Fibroblast of skin of back (primary cell): ENCODE data around the gene MED12L.
"Not testable (repeated sequence)": the region's sequence is repeated elsewhere in the genome, so short reads cannot be mapped to it uniquely, and the experiment has no call there.

Experiments
- DNase-seq: peaks from one replicate; pipeline ENCODE4 v3.0.0-alpha.2; 2013

MED12L gene

GRCh38 chr3:151216641-151217607 lies 131.5 kb downstream of the MED12L start:
- peak; percentile 82 for DNase-seq

GRCh38 chr3:151218136-151218535 lies 132.7 kb downstream of the MED12L start:
- DNase-seq, result no peak

- DNase-seq, result peak; percentile 84
Observed at GRCh38 chr3:151219056-151219455, 133.6 kb downstream of the MED12L start.

- DNase-seq, result no peak
Observed at GRCh38 chr3:151224268-151224866, 138.9 kb downstream of the MED12L start.

GRCh38 chr3:151225040-151225975 lies 139.8 kb downstream of the MED12L start:
- no peak for DNase-seq

GRCh38 chr3:151226088-151226563 lies 140.7 kb downstream of the MED12L start:
- DNase-seq, result peak; percentile 83

- DNase-seq, result no peak
Observed at GRCh38 chr3:151226825-151227224, 141.4 kb downstream of the MED12L start.

GRCh38 chr3:151227266-151227806 lies 141.9 kb downstream of the MED12L start:
- DNase-seq, result no peak

GRCh38 chr3:151227807-151228665 lies 142.6 kb downstream of the MED12L start:
- peak; percentile 78 for DNase-seq

GRCh38 chr3:151228666-151229040 lies 143.2 kb downstream of the MED12L start:
- DNase-seq, result peak; percentile 86

- no peak for DNase-seq
Observed at GRCh38 chr3:151230646-151231045, 145.2 kb downstream of the MED12L start.

GRCh38 chr3:151232403-151232802 lies 146.9 kb downstream of the MED12L start:
- not testable (repeated sequence) for DNase-seq

- no peak for DNase-seq
Observed at GRCh38 chr3:151232991-151233390, 147.5 kb downstream of the MED12L start.

- DNase-seq, result no peak
Observed at GRCh38 chr3:151234825-151235224, 149.4 kb downstream of the MED12L start.

- no peak for DNase-seq
Observed at GRCh38 chr3:151236316-151236715, 150.9 kb downstream of the MED12L start.

- DNase-seq, result peak; percentile 24
Observed at GRCh38 chr3:151236736-151237135, 151.3 kb downstream of the MED12L start.

GRCh38 chr3:151242006-151242405 lies 156.5 kb downstream of the MED12L start:
- not testable (repeated sequence) for DNase-seq

- no peak for DNase-seq
Observed at GRCh38 chr3:151248772-151249337, 163.4 kb downstream of the MED12L start.

GRCh38 chr3:151256749-151257148 lies 171.3 kb downstream of the MED12L start:
- no peak for DNase-seq

GRCh38 chr3:151259664-151260063 lies 174.2 kb downstream of the MED12L start:
- no peak for DNase-seq
